WERI-Rb-1 (cell line): Measurements from ENCODE around the gene ARSA.

Source experiments
- DNase-seq: peaks from one replicate; pipeline ENCODE4 v3.0.0-alpha.2; 2020
- H3K27ac ChIP-seq: fragments of 250-450 bp; sonication (Bioruptor Pico); 2 replicates; pipeline ENCODE4 v1.5.1; 2020; ENCODE audit warnings: mild to moderate bottlenecking, moderate library complexity
- H3K27me3 ChIP-seq: fragments of 250-450 bp; sonication (Bioruptor Pico); 2 replicates; pipeline ENCODE4 v1.5.1; 2021; ENCODE audit warnings: mild to moderate bottlenecking, low read depth, moderate library complexity; ENCODE audit not compliant: insufficient read depth, severe bottlenecking
- H3K36me3 ChIP-seq: fragments of 250-450 bp; sonication (Bioruptor Pico); 2 replicates; pipeline ENCODE4 v1.5.1; 2020; ENCODE audit warnings: mild to moderate bottlenecking, moderate library complexity
- H3K4me3 ChIP-seq: 2 replicates; pipeline ENCODE4 v1.5.1; 2011; ENCODE audit warnings: low read depth, mild to moderate bottlenecking, control low read depth, low read length
- H3K9me3 ChIP-seq: fragments of 250-450 bp; sonication (Bioruptor Pico); 2 replicates; pipeline ENCODE4 v1.5.1; 2021; ENCODE audit warnings: mild to moderate bottlenecking, moderate library complexity; ENCODE audit not compliant: severe bottlenecking
- TF ChIP-seq, protein P1 (sequence below): IDR thresholded peaks from 2 replicates; pipeline ENCODE4 v1.5.1; 2011; ENCODE audit warnings: low read depth, mild to moderate bottlenecking, control low read depth, inconsistent platforms, low read length

The ARSA gene

DNA sequence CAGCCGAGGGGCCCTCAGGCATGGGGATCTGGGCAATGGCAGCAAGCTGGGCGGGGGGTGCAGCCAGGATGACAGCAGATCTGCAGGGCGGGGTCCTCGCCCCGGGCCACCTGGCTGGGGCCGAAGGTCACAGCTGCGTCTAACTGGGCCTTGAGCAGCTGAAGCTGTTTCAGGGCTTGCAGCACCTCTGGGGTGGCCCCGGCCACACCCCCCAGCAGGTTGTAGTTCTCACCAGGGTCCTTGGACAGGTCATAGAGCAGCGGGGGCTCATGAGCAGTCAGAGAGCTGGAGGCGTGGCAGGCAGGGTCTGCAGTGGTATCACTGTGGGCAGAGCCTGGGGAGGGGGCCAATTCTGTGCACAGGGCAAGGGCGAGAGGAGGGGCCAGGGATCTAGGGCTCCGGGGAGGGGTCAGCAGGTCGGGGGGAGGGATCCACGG lies 2.8 kb downstream of the ARSA start:
- Histone ChIP-seq H3K36me3 (peaks cover 2% of the 10 kb centered on the region; the same call in 1 of the 2 replicates), H3K27ac (no peak overlapping the region), H3K4me3 (no peak overlapping the region), H3K9me3 (no peaks in the 10 kb centered on the region), H3K27me3 (no peaks in the 10 kb centered on the region)
- DNase-seq: no peak
- TF ChIP-seq, protein P1, sequence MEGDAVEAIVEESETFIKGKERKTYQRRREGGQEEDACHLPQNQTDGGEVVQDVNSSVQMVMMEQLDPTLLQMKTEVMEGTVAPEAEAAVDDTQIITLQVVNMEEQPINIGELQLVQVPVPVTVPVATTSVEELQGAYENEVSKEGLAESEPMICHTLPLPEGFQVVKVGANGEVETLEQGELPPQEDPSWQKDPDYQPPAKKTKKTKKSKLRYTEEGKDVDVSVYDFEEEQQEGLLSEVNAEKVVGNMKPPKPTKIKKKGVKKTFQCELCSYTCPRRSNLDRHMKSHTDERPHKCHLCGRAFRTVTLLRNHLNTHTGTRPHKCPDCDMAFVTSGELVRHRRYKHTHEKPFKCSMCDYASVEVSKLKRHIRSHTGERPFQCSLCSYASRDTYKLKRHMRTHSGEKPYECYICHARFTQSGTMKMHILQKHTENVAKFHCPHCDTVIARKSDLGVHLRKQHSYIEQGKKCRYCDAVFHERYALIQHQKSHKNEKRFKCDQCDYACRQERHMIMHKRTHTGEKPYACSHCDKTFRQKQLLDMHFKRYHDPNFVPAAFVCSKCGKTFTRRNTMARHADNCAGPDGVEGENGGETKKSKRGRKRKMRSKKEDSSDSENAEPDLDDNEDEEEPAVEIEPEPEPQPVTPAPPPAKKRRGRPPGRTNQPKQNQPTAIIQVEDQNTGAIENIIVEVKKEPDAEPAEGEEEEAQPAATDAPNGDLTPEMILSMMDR: no peak

- H3K27ac ChIP-seq: no peak overlapping the region
- H3K9me3 ChIP-seq: no peaks in the 10 kb centered on the region
- DNase-seq: no peak
- H3K27me3 ChIP-seq: no peaks in the 10 kb centered on the region
- no peak overlapping the region for H3K4me3 ChIP-seq
- peaks cover 2% of the 10 kb centered on the region; the same call in 1 of the 2 replicates for H3K36me3 ChIP-seq
- TF ChIP-seq, protein P1: no peak
Observed at GRCh38 chr22:50624347-50625130, 3.4 kb downstream of the ARSA start.

GRCh38 chr22:50622723-50623327 lies 5.1 kb downstream of the ARSA start:
- no peaks in the 10 kb centered on the region for H3K9me3 ChIP-seq
- H3K4me3 ChIP-seq: no peak overlapping the region
- H3K27ac ChIP-seq: no peak overlapping the region
- DNase-seq: no peak
- peaks cover 2% of the 10 kb centered on the region; the same call in 1 of the 2 replicates for H3K36me3 ChIP-seq
- H3K27me3 ChIP-seq: no peaks in the 10 kb centered on the region
- TF ChIP-seq, protein P1: no peak

- no peak for DNase-seq
- Histone ChIP-seq H3K27ac (no peak overlapping the region), H3K4me3 (no peak overlapping the region)
Observed at GRCh38 chr22:50621948-50622722, 5.8 kb downstream of the ARSA start.

DNA sequence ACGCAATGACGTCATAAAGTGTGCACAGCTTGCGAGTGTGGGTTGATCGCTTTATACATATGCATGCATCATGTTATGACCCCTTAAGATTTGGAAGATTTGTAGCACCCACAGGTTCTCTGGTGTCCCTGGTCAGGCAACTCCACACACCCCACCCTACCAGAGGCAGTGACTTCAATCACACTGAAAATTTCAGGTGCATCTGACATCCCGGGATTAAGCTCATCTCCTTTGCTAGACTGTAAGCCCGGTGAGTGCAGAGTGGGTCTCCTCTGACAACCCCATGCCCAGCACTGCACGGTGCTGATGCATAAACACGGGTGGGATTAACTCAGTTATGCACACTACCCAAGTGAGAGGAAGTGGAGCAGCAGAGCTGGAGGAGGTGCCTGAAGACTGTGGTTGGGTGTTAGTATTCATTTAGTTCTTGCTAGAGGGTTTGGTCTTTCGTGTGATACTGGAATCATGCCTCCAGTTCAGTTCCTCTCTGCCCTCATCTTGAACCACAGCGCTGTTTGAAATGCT lies 6.5 kb downstream of the ARSA start:
- H3K4me3 ChIP-seq: no peak overlapping the region

More at GRCh38 chr22:50621948-50622722, 5.8 kb downstream of the ARSA start:
- no peaks in the 10 kb centered on the region for H3K9me3 ChIP-seq
- no peaks in the 10 kb centered on the region for H3K27me3 ChIP-seq
- TF ChIP-seq, protein P1: no peak
- H3K36me3 ChIP-seq: peaks cover 2% of the 10 kb centered on the region; the same call in 1 of the 2 replicates

More for the DNA sequence above, 6.5 kb downstream of the ARSA start:
- peaks cover 2% of the 10 kb centered on the region; the same call in 1 of the 2 replicates for H3K36me3 ChIP-seq
- no peak for DNase-seq
- H3K27me3 ChIP-seq: no peaks in the 10 kb centered on the region
- H3K27ac ChIP-seq: no peak overlapping the region
- TF ChIP-seq, protein P1: no peak
- H3K9me3 ChIP-seq: no peaks in the 10 kb centered on the region
